A549 (cell line): Measurements from ENCODE around the gene METTL1.

ENCODE experiments used
- CHD4 ChIP-seq: fragments of 200-600 bp; sonication (generic); IDR thresholded peaks from 2 replicates; pipeline ENCODE4 v1.6.1; 2016; ENCODE audit warnings: antibody characterized with exemption, mild to moderate bottlenecking, borderline replicate concordance
- FOSB ChIP-seq: fragments of 250-450 bp; sonication (Bioruptor Pico); IDR thresholded peaks from 2 replicates; pipeline ENCODE4 v1.5.0; 2020; ENCODE audit warnings: mild to moderate bottlenecking, moderate library complexity
- FOSL2 ChIP-seq, 2 experiments: fragments of 450-650 bp in 1 of 2; fragments of >200 bp in 1 of 2; sonication (Bioruptor Twin) in 1 of 2; formaldehyde crosslinking; IDR thresholded peaks; 2 replicates each; pipeline versions ENCODE4 v1.5.0 to v1.6.1; 2016 to 2020; ENCODE audit warnings: mild to moderate bottlenecking in 1 of 2, moderate library complexity in 1 of 2
- FOXS1 ChIP-seq: fragments of 250-450 bp; sonication (Bioruptor Pico); IDR thresholded peaks from 2 replicates; pipeline ENCODE4 v1.5.0; 2020; ENCODE audit warnings: mild to moderate bottlenecking, moderate library complexity
- HOXB13 ChIP-seq: fragments of 250-450 bp; sonication (Bioruptor Pico); IDR thresholded peaks from 2 replicates; pipeline ENCODE4 v1.5.0; 2020; ENCODE audit warnings: low read depth, mild to moderate bottlenecking, moderate library complexity
- KDM5A ChIP-seq: fragments of 200-600 bp; sonication (generic); IDR thresholded peaks from 2 replicates; pipeline ENCODE4 v1.6.1; 2016; ENCODE audit warnings: antibody characterized with exemption, mild to moderate bottlenecking
- POLR2A ChIP-seq: IDR thresholded peaks from 2 replicates; pipeline ENCODE4 v1.6.1; 2012; ENCODE audit warnings: mild to moderate bottlenecking, low read length
- ZNF302 ChIP-seq: fragments of 250-450 bp; sonication (Bioruptor Pico); IDR thresholded peaks from 2 replicates; pipeline ENCODE4 v1.9.0; 2021; ENCODE audit warnings: inconsistent platforms, mild to moderate bottlenecking, moderate library complexity
- TF ChIP-seq, protein P1 (sequence below): fragments of >200 bp; sonication (Bioruptor Twin); formaldehyde crosslinking; IDR thresholded peaks from 3 replicates; pipeline ENCODE4 v1.5.1; 2016

- no peak for TF ChIP-seq CHD4
- TF ChIP-seq, protein P1, sequence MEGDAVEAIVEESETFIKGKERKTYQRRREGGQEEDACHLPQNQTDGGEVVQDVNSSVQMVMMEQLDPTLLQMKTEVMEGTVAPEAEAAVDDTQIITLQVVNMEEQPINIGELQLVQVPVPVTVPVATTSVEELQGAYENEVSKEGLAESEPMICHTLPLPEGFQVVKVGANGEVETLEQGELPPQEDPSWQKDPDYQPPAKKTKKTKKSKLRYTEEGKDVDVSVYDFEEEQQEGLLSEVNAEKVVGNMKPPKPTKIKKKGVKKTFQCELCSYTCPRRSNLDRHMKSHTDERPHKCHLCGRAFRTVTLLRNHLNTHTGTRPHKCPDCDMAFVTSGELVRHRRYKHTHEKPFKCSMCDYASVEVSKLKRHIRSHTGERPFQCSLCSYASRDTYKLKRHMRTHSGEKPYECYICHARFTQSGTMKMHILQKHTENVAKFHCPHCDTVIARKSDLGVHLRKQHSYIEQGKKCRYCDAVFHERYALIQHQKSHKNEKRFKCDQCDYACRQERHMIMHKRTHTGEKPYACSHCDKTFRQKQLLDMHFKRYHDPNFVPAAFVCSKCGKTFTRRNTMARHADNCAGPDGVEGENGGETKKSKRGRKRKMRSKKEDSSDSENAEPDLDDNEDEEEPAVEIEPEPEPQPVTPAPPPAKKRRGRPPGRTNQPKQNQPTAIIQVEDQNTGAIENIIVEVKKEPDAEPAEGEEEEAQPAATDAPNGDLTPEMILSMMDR, result no peak
- no peak for TF ChIP-seq POLR2A
- no peak for TF ChIP-seq HOXB13
- no peak for TF ChIP-seq FOSB (CRISPR knock-in tag)
- TF ChIP-seq FOXS1 (CRISPR knock-in tag), result no peak
- no peak for TF ChIP-seq FOSL2 (IDR thresholded peaks at IDR 0.05)
- no peak for TF ChIP-seq FOSL2 (CRISPR knock-in tag; IDR thresholded peaks at IDR 0.05)
- no peak for TF ChIP-seq ZNF302 (CRISPR knock-in tag)
- TF ChIP-seq KDM5A, result no peak
Measured at GRCh38 chr12:57776247-57776587, 4.3 kb upstream of the METTL1 start.
